HFF-Myc (cell line): ENCODE results near the gene TMC7.

ENCODE experiments used
- DNase-seq: peaks from one replicate; pipeline ENCODE4 v3.0.0-alpha.2; 2011; ENCODE audit warnings: low read depth; ENCODE audit errors: extremely low read depth
- H3K4me3 ChIP-seq: replicated peaks from 2 replicates; pipeline ENCODE4 v1.5.1; 2011; ENCODE audit warnings: low read depth, mild to moderate bottlenecking, control low read depth, low read length
- CTCF ChIP-seq: IDR thresholded peaks from 2 replicates; pipeline ENCODE4 v1.5.1; 2012; ENCODE audit warnings: mild to moderate bottlenecking, low read depth, low read length, control low read depth; ENCODE audit errors: missing control alignments

Gene TMC7

GRCh38 chr16:19089410-19089955 lies 105.7 kb downstream of the TMC7 start:
- no peak for TF ChIP-seq CTCF
- no peak overlapping the region for H3K4me3 ChIP-seq
- DNase-seq: no peak

- no peak overlapping the region for H3K4me3 ChIP-seq
- DNase-seq: no peak
- no peak for TF ChIP-seq CTCF
Observed at GRCh38 chr16:19090916-19091315, 107.2 kb downstream of the TMC7 start.

GRCh38 chr16:19092653-19093410 lies 109.1 kb downstream of the TMC7 start:
- H3K4me3 ChIP-seq: no peak overlapping the region
- no peak for TF ChIP-seq CTCF
- DNase-seq: no peak

- no peak for TF ChIP-seq CTCF
- no peak for DNase-seq
- H3K4me3 ChIP-seq: no peak overlapping the region
Observed at GRCh38 chr16:19093631-19094541, 110.2 kb downstream of the TMC7 start.

GRCh38 chr16:19094542-19095365 lies 111.0 kb downstream of the TMC7 start:
- TF ChIP-seq CTCF: no peak
- no peak overlapping the region for H3K4me3 ChIP-seq
- no peak for DNase-seq

- no peak overlapping the region for H3K4me3 ChIP-seq
- TF ChIP-seq CTCF: no peak
- no peak for DNase-seq
Observed at GRCh38 chr16:19095654-19096053, 111.9 kb downstream of the TMC7 start.
